ENCODE measurements around the gene EFHD2. TPM values are rescaled to one million over a fixed set of nuclear protein-coding genes. Genes with fewer than 3 reads are reported as not detected.
"Not testable (repeated sequence)": the region's sequence is repeated elsewhere in the genome, so short reads cannot be mapped to it uniquely, and the experiment has no call there.

EFHD2 gene
- total RNA-seq, 4 donors from 2014 or later, result 47.5 to 79.5 (median 61.0) TPM

GRCh38 chr1:15425521-15425920, 15.8 kb downstream of the EFHD2 start:
- TF ChIP-seq POLR2A (IDR thresholded peaks at IDR 0.05), result no peak
- TF ChIP-seq CTCF (IDR thresholded peaks at IDR 0.05), result no peak
- Histone ChIP-seq H3K4me3 (no peak overlapping the region), H3K36me3 (peaks cover 0 to 63% (median 6%) of the 10 kb centered on the region in 3 donors), H3K4me1 (peaks cover 13 to 66% (median 21%) of the 10 kb centered on the region in 3 donors), H3K9me3 (no peaks in the 10 kb centered on the region), H3K27me3 (no peaks in the 10 kb centered on the region), H3K27ac (no peak overlapping the region)
- DNase-seq, result no peak
- intact Hi-C loops (cut with DNase I), result no loop called here
- 80 to 82% methylated on average over 1 to 7 of the region's 10 CpGs for WGBS, 2 donors

GRCh38 chr1:15425958-15426357, 16.3 kb downstream of the EFHD2 start:
- H3K4me1 ChIP-seq, result peaks cover 13 to 62% (median 21%) of the 10 kb centered on the region in 3 donors

GRCh38 chr1:15426492-15427279, 17.0 kb downstream of the EFHD2 start:
- no peak for DNase-seq
- no peaks in the 10 kb centered on the region for H3K27me3 ChIP-seq
- 57 to 80% methylated on average over 7 to 16 of the region's 30 CpGs for WGBS, 2 donors
- H3K9me3 ChIP-seq, result no peaks in the 10 kb centered on the region
- peaks cover 0 to 68% (median 6%) of the 10 kb centered on the region in 3 donors for H3K36me3 ChIP-seq
- H3K4me1 ChIP-seq, result peaks cover 13 to 55% (median 14%) of the 10 kb centered on the region in 3 donors
- H3K4me3 ChIP-seq, result peak overlapping the region in 1 of 4 donors; percentile 23
- TF ChIP-seq CTCF (IDR thresholded peaks at IDR 0.05) (peak in 4 of 6 experiments; percentile 25 to 46 (median 30)), POLR2A (IDR thresholded peaks at IDR 0.05) (no peak)
- H3K27ac ChIP-seq, result peak overlapping the region in 3 of 4 donors; percentile 14 to 49 (median 27)
- intact Hi-C loops (cut with DNase I), result no loop called here

More at GRCh38 chr1:15425958-15426357, 16.3 kb downstream of the EFHD2 start:
- peak overlapping the region in 3 of 4 donors; percentile 27 to 49 (median 28) for H3K27ac ChIP-seq
- no peak for DNase-seq
- H3K36me3 ChIP-seq, result peaks cover 0 to 67% (median 6%) of the 10 kb centered on the region in 3 donors
- no peaks in the 10 kb centered on the region for H3K27me3 ChIP-seq
- intact Hi-C loops (cut with DNase I), result no loop called here
- TF ChIP-seq POLR2A (IDR thresholded peaks at IDR 0.05) (no peak), CTCF (IDR thresholded peaks at IDR 0.05) (no peak)
- H3K4me3 ChIP-seq, result no peak overlapping the region
- WGBS, 2 donors, result 41 to 45% methylated on average over 3 of the region's 6 CpGs
- no peaks in the 10 kb centered on the region for H3K9me3 ChIP-seq

GRCh38 chr1:15427280-15427666, 17.6 kb downstream of the EFHD2 start:
- intact Hi-C loops (cut with DNase I), result no loop called here
- DNase-seq, result no peak
- Histone ChIP-seq H3K4me3 (peak overlapping the region in 1 of 4 donors; percentile 23), H3K27me3 (no peaks in the 10 kb centered on the region), H3K4me1 (peaks cover 13 to 53% (median 14%) of the 10 kb centered on the region in 3 donors), H3K36me3 (peaks cover 0 to 67% (median 6%) of the 10 kb centered on the region in 3 donors), H3K27ac (peak overlapping the region in 2 of 4 donors; percentile 14 to 49), H3K9me3 (no peaks in the 10 kb centered on the region)
- TF ChIP-seq CTCF (IDR thresholded peaks at IDR 0.05) (no peak), POLR2A (IDR thresholded peaks at IDR 0.05) (no peak)
- no CpG with 5 or more reads among the region's 6 CpGs for WGBS, 2 donors

GRCh38 chr1:15428252-15428651, 18.6 kb downstream of the EFHD2 start:
- H3K27me3 ChIP-seq; DNase-seq; H3K27ac ChIP-seq; H3K9me3 ChIP-seq; H3K4me3 ChIP-seq; intact Hi-C loops (cut with DNase I): not testable (repeated sequence)
- Histone ChIP-seq H3K36me3 (peaks cover 0 to 58% (median 6%) of the 10 kb centered on the region in 3 donors), H3K4me1 (peaks cover 13 to 53% (median 14%) of the 10 kb centered on the region in 3 donors)
- WGBS, 2 donors, result 82 to 86% methylated on average over 8 to 10 of the region's 11 CpGs
